ENCODE measurements around the gene CCDC88B.

GRCh38 chr11:64321026-64321425 is 19.0 kb upstream of the CCDC88B start:
- no peak for TF ChIP-seq CTCF (IDR thresholded peaks at IDR 0.05)
- no peak for TF ChIP-seq EP300 (IDR thresholded peaks at IDR 0.05)

Data from esophagus muscularis mucosa (tissue), 3 donors.